HCT116 (cell line): Measurements from ENCODE around the gene GABRB3. TPM values are rescaled to one million over a fixed set of nuclear protein-coding genes. Genes with fewer than 3 reads are reported as not detected.

Experiments used
- ATAC-seq: fragments of 200-7000 bp; cut with Tn5 transposase; 2 replicates; pipeline ENCODE4 v1.9.1; 2020; ENCODE audit warnings: mild to moderate bottlenecking, moderate library complexity
- BruUV-seq: library from RNA; stranded (reverse); fragments of 400-500 nt; replicated peaks from 2 replicates; lab custom pipeline; 2021; lab: Mats Ljungman, UMichigan
- CTCF ChIA-PET: fragments of 300-600 bp; sonication (Branson Sonifier 250); formaldehyde crosslinking; loops from one replicate; lab custom pipeline; 2021; ENCODE audit warnings: antibody characterized with exemption; lab: Charles Lee
- POLR2A ChIA-PET: fragments of 300-600, 350-600 bp; sonication (Branson Sonifier 250); formaldehyde crosslinking; loops from one replicate; lab custom pipeline; 2021; ENCODE audit warnings: antibody characterized with exemption; lab: Charles Lee
- RAD21 ChIA-PET, 2 experiments: fragments of 300-600 bp; sonication (Branson Sonifier 250); formaldehyde crosslinking; loops; one replicate each; lab custom pipeline; 2023; ENCODE audit warnings: low total read pairs in 2 of 2; ENCODE audit not compliant: uncharacterized antibody in 2 of 2, unreplicated experiment in 2 of 2, low non-redundant PET in 1 of 2; lab: Charles Lee
- DNase-seq: peaks from one replicate; pipeline ENCODE4 v3.0.0-alpha.2; 2010; ENCODE audit warnings: low read depth, low spot score
- H2AFZ ChIP-seq: fragments of 200-600 bp; shearing (Covaris generic), sonication (generic); 2 replicates; pipeline ENCODE4 v1.6.1; 2017; ENCODE audit warnings: low read depth, mixed run types, mixed read lengths, antibody characterized with exemption, low read length; ENCODE audit not compliant: poor library complexity, severe bottlenecking
- H3K27ac ChIP-seq: 2 replicates; pipeline ENCODE4 v1.5.1; 2012; ENCODE audit warnings: low read depth, low read length
- H3K27me3 ChIP-seq: fragments of 200-600 bp; sonication (generic); 2 replicates; pipeline ENCODE4 v1.6.1; 2016; ENCODE audit warnings: mixed run types, low read length, mixed read lengths; ENCODE audit not compliant: insufficient read depth
- H3K36me3 ChIP-seq, 2 experiments: fragments of 200-500 bp in 1 of 2; fragments of 200-600 bp in 1 of 2; sonication (Bioruptor generic) in 1 of 2; sonication (generic) in 1 of 2; 2 replicates each; pipeline versions ENCODE4 v1.5.1 to v1.6.1; 2014 to 2016; ENCODE audit warnings: low read length in 2 of 2, inconsistent platforms in 1 of 2, mixed read lengths in 1 of 2, mixed run types in 1 of 2; ENCODE audit not compliant: insufficient read depth in 2 of 2, control insufficient read depth in 1 of 2
- H3K4me1 ChIP-seq, 2 experiments: fragments of 200-600 bp in 1 of 2; sonication (generic) in 1 of 2; 2 replicates each; pipeline versions ENCODE4 v1.5.1 to v1.6.1; 2012 to 2017; ENCODE audit warnings: low read length in 2 of 2, inconsistent platforms in 1 of 2, mild to moderate bottlenecking in 1 of 2, mixed read lengths in 1 of 2, mixed run types in 1 of 2, moderate library complexity in 1 of 2; ENCODE audit not compliant: insufficient read depth in 2 of 2, control insufficient read depth in 1 of 2
- H3K4me2 ChIP-seq: fragments of 200-600 bp; sonication (generic); 2 replicates; pipeline ENCODE4 v1.6.1; 2017; ENCODE audit warnings: mixed run types, low read length, mixed read lengths
- H3K4me3 ChIP-seq, 2 experiments: fragments of 200-600 bp in 1 of 2; sonication (generic) in 1 of 2; replicated peaks in 1 of 2; 2 replicates each; pipeline ENCODE4 v1.5.1; 2011 to 2016; ENCODE audit warnings: low read length in 2 of 2, control low read depth in 1 of 2, low read depth in 1 of 2, mild to moderate bottlenecking in 1 of 2, mixed read lengths in 1 of 2, mixed run types in 1 of 2
- H3K79me2 ChIP-seq: fragments of 200-600 bp; sonication (generic); 2 replicates; pipeline ENCODE4 v1.6.1; 2017; ENCODE audit warnings: mild to moderate bottlenecking, mixed run types, low read length, moderate library complexity, mixed read lengths; ENCODE audit not compliant: insufficient read depth
- H3K9ac ChIP-seq: fragments of 200-600 bp; sonication (generic); 2 replicates; pipeline ENCODE4 v1.6.1; 2016; ENCODE audit warnings: low read length, mixed read lengths
- H3K9me2 ChIP-seq: fragments of 200-600 bp; sonication (generic), shearing (Covaris generic); 2 replicates; pipeline ENCODE4 v1.6.1; 2017; ENCODE audit warnings: mixed run types, mild to moderate bottlenecking, moderate library complexity; ENCODE audit not compliant: insufficient read depth
- H3K9me3 ChIP-seq, 2 experiments: fragments of 200-500 bp in 1 of 2; fragments of 200-600 bp in 1 of 2; sonication (Bioruptor generic) in 1 of 2; sonication (generic) in 1 of 2; 2 replicates each; pipeline ENCODE4 v1.6.1; 2014 to 2017; ENCODE audit warnings: low read length in 2 of 2, mixed read lengths in 2 of 2, inconsistent platforms in 1 of 2, low read depth in 1 of 2, mild to moderate bottlenecking in 1 of 2, mixed run types in 1 of 2, moderate library complexity in 1 of 2; ENCODE audit not compliant: control insufficient read depth in 1 of 2, insufficient read depth in 1 of 2
- H4K20me1 ChIP-seq: fragments of 200-600 bp; sonication (generic), shearing (Covaris generic); 2 replicates; pipeline ENCODE4 v1.6.1; 2017; ENCODE audit warnings: mixed run types, mild to moderate bottlenecking, moderate library complexity; ENCODE audit not compliant: insufficient read depth
- CBX3 ChIP-seq: IDR thresholded peaks from 2 replicates; pipeline ENCODE4 v1.6.1; 2012; ENCODE audit warnings: low read depth
- CEBPB ChIP-seq: IDR thresholded peaks from 2 replicates; pipeline ENCODE4 v1.6.1; 2012; ENCODE audit warnings: low read depth
- EZH2 ChIP-seq: fragments of 200-600 bp; sonication (generic); IDR thresholded peaks from 2 replicates; pipeline ENCODE4 v1.6.1; 2017; ENCODE audit warnings: antibody characterized with exemption, mixed run types
- REST ChIP-seq: IDR thresholded peaks from 2 replicates; pipeline ENCODE4 v1.6.1; 2012; ENCODE audit warnings: low read depth
- SIN3A ChIP-seq: IDR thresholded peaks from 2 replicates; pipeline ENCODE4 v1.6.1; 2012; ENCODE audit warnings: low read depth
- TCF7L2 ChIP-seq: IDR thresholded peaks from 2 replicates; pipeline ENCODE4 v1.7.0; 2011; ENCODE audit warnings: borderline replicate concordance, inconsistent platforms; ENCODE audit not compliant: insufficient read depth, insufficient read length; ENCODE audit errors: extremely low read depth
- YY1 ChIP-seq: IDR thresholded peaks from 2 replicates; pipeline ENCODE4 v1.6.1; 2011; ENCODE audit warnings: low read length, low read depth, moderate library complexity, mild to moderate bottlenecking; ENCODE audit not compliant: insufficient replicate concordance; ENCODE audit errors: extremely low read depth
- ZFX ChIP-seq: fragments of 450-650 bp; IDR thresholded peaks from 2 replicates; pipeline ENCODE4 v1.6.1; 2017
- intact Hi-C: fragments of 100-400 bp; cut with micrococcal nuclease; formaldehyde crosslinking; loops from 2 replicates; pipeline ENCODE4 v1.10.0; 2022
- total RNA-seq: library from RNA; stranded (reverse); gene quantifications from one replicate; pipeline ENCODE4 v1.2.1, GENCODE V29; 2021; ENCODE audit not compliant: unreplicated experiment
- TF ChIP-seq, protein P1 (sequence below), 3 experiments: fragments of 200-600 bp in 1 of 3; sonication (generic) in 1 of 3; IDR thresholded peaks in 2 of 3; conservative IDR thresholded peaks in 1 of 3; 2 replicates each; pipeline ENCODE4 v1.5.1; 2012 to 2017; ENCODE audit warnings: low read depth in 2 of 3, low read length in 2 of 3, antibody characterized with exemption in 1 of 3, borderline replicate concordance in 1 of 3, control low read depth in 1 of 3, mild to moderate bottlenecking in 1 of 3, mixed read lengths in 1 of 3, mixed run types in 1 of 3, moderate library complexity in 1 of 3; ENCODE audit not compliant: insufficient read depth in 1 of 3

The GABRB3 gene
- total RNA-seq, 1 experiment from 2014 or later = 0.52 TPM

- TF ChIP-seq, protein P1, sequence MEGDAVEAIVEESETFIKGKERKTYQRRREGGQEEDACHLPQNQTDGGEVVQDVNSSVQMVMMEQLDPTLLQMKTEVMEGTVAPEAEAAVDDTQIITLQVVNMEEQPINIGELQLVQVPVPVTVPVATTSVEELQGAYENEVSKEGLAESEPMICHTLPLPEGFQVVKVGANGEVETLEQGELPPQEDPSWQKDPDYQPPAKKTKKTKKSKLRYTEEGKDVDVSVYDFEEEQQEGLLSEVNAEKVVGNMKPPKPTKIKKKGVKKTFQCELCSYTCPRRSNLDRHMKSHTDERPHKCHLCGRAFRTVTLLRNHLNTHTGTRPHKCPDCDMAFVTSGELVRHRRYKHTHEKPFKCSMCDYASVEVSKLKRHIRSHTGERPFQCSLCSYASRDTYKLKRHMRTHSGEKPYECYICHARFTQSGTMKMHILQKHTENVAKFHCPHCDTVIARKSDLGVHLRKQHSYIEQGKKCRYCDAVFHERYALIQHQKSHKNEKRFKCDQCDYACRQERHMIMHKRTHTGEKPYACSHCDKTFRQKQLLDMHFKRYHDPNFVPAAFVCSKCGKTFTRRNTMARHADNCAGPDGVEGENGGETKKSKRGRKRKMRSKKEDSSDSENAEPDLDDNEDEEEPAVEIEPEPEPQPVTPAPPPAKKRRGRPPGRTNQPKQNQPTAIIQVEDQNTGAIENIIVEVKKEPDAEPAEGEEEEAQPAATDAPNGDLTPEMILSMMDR (IDR thresholded peaks at IDR 0.05 in 2 of 3, conservative IDR thresholded peaks at IDR 0.05 in 1 of 3; ENCODE audit: borderline replicate concordance in 1 of 3, insufficient read depth in 1 of 3, low read depth in 2 of 3, low read length in 2 of 3) = no peak
- TF ChIP-seq SIN3A (no peak), ZFX (no peak), REST (no peak), TCF7L2 (no peak), EZH2 (no peak)
Measured at GRCh38 chr15:26572602-26573350, 200.1 kb downstream of the GABRB3 start (continued).

DNA sequence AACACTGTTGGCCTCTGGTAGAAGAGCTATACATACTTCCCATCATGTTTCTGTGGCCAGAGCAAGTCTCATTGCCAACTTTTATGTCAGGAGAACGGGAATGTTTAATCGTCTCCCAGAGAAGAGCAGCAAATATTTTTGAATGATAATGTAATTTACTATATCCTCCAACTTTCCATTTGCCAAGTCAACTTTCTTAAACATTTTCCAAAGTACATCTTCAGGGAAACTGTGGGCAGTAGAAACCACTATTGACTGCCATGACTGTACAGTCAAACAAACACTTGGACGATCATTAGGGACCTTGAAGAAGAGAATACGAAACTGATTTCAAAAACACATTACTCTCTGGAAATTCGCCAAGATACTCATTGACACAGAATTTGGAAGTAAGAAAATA lies 201.5 kb downstream of the GABRB3 start:
- BruUV-seq = no TSS peak
- no peak overlapping the region for H3K4me2 ChIP-seq
- POLR2A ChIA-PET = no interaction called here
- RAD21 ChIA-PET = no interaction called here
- H3K4me3 ChIP-seq = no peak overlapping the region
- H3K79me2 ChIP-seq = no peaks in the 10 kb centered on the region
- no peak overlapping the region for H3K27ac ChIP-seq
- H3K4me1 ChIP-seq = no peaks in the 10 kb centered on the region
- no peak overlapping the region for H2AFZ ChIP-seq
- no peaks in the 10 kb centered on the region for H3K36me3 ChIP-seq
- CTCF ChIA-PET = no interaction called here
- ATAC-seq (no peak), DNase-seq (no peak)
- peaks cover 12 to 17% of the 10 kb centered on the region in 2 experiments; a peak in 2 of 4 replicates for H3K9me3 ChIP-seq
- TF ChIP-seq YY1 (no peak), CEBPB (no peak), CBX3 (no peak), ZFX (no peak)
- no peaks in the 10 kb centered on the region for H3K27me3 ChIP-seq
- intact Hi-C loops = no loop called here
- no peaks in the 10 kb centered on the region for H4K20me1 ChIP-seq
- H3K9ac ChIP-seq = no peak overlapping the region
- no peaks in the 10 kb centered on the region for H3K9me2 ChIP-seq
